ENCODE data around the gene B4GALT1.
"Not testable (repeated sequence)": the region's sequence is repeated elsewhere in the genome, so short reads cannot be mapped to it uniquely, and the experiment has no call there.

Gene B4GALT1

GRCh38 chr9:33163433-33164137, 3.6 kb downstream of the B4GALT1 start:
- no peak for DNase-seq

DNA sequence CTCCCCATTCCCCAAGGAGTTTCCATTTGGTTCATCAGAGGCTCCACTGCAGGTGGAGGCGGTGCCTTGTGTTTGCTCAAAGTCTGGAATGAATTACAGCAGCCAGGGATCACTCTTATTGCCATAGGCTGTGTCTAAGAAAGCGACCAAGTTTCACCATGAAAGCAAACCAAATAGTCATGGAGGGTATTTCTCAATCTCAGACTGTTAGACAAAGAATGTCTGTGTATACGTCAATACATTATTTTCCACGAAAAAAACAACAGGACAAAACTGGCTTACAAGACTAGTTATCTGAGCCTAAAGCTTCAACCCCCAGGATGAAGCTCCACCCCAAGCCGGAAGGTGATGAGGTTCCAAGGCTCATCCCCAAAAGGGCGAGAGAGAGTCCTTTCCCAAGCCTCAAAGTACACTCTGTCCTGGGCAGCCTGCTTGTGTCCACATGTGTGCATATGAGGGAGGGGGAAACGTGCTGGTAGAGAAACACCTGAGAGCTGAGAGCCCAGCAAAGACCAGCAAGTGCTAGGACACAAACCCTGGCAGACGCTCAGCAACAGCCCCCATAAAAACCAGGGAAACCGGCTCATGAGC, 4.3 kb downstream of the B4GALT1 start:
- DNase-seq: no peak

GRCh38 chr9:33161589-33162132, 5.5 kb downstream of the B4GALT1 start:
- no peak for DNase-seq

- peak in 3 of 58 donors; percentile 11 to 13 (median 13) for DNase-seq
These were observed 6.0 kb downstream of the B4GALT1 start for GRCh38 chr9:33161011-33161588.

DNA sequence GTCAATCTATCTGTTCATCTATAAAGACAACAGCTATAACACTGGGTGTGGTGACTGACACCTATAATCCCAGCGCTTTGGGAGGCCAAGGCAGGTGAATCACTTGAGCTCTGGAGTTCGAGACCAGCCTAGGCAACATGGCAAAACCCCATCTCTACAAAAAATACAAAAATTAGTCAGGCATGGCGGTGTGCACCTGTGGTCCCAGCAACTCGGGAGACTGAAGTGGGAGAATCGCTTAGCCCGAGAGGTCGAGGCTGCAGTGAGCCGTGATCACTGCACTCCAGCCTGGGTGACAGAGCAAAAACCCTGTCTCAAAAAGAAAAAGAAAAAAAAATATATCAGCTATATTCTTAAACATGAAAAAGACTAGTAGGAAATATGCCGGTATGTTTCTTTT, 6.7 kb downstream of the B4GALT1 start:
- DNase-seq: not testable (repeated sequence)

DNA sequence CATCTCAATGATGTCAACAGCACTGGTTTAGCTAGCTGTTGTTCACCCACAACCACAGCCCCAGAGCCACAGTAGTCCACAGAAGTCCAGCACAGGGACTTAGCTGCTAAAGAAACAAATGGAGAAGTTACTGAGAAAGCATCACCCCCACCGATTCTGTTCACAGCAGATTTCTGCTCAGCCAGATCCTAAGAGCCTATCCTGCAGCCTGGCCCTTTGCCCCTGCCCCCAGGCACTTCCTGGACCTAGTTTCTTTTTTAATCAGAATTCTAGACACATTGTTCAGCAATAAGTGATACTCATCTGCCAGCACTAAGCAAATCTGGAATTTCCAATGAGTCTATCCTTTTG, 7.4 kb downstream of the B4GALT1 start:
- DNase-seq: peak in 23 of 58 donors; percentile 6 to 72 (median 28)

DNA sequence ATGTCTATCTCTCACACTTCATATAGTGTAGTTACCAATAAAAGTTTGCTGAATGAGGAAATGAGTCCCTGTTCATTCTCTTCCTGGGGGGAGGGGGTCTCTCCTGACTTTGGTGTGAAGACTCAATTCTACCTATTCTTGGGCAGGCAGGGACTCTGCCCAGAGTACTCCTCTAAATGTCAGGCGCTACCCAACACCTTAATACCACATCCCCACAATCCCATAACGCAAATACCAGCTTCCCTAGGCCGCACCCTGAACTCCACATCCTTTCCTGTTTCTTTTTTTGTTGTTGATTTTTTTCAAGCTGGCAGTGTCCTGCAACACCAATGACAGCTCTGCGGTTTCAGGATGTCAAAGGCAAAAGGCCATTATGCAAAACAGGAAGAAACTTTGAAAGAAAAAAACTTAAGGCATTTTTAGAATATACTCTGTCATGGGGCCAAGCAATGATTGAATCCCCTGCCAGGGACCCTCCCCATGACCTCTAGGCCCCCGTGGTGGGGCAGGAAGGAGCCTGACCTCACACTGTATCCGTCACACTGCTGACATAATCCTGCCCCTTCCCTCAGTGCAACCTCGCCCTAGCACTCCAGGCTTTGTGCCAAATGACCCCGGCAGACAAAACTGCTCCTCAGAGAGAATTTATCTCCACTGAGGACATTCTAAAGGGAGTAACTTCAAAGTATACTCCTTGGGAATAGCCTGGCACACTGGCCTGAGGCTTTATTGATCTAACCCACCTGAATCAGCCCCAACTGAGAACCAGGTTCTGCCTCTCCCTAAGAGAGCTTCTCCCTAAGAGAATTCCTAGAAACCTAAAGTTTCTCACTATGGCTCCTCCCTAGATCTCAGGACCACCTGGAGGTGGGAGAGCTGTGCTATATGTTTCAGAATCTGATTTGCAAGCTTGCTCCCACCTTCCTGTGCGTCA, 8.0 kb downstream of the B4GALT1 start:
- DNase-seq: peak in 2 of 58 donors; percentile 9 to 28

DNA sequence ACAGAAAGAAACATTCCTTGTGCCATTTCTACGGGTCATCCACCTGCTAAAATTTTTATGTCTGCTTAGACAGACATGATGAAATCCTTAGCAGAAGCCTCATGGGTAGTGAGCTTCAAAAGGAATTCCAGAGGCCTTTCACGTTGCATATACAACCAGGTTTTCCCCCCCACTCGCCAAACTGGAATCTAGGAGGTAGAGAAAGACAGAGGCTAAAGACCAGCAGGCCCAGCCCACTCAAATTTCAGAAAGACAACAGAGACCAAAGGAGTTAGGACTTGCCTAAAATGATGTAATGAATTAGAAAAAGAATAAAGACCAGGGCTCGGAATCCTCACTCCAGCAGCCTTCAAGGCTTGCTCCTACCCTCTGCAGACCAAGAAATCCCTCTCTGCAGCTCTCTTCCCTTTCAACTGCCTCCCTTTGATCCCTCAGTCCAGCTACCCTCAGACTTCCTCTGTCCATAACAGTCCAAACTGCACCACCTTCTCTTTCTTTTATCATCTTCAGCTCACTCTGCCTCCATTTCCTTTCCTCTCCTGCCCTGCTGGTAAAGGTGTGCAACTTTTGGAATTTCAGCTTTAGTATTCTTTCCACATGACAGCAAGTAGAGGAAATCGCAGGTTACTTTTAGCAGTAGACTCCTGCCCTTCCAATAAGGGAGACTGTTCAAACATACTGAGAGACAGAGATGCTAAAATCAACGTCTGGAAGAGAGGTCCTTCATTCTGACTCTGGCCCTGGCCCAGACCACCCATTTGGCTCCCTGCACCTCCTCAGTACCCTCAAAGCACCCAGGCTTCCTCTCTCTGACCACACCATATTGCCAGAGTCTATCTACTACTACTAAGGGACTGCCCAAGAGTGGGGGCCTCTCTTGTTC, 8.9 kb downstream of the B4GALT1 start:
- no peak for DNase-seq

DNA sequence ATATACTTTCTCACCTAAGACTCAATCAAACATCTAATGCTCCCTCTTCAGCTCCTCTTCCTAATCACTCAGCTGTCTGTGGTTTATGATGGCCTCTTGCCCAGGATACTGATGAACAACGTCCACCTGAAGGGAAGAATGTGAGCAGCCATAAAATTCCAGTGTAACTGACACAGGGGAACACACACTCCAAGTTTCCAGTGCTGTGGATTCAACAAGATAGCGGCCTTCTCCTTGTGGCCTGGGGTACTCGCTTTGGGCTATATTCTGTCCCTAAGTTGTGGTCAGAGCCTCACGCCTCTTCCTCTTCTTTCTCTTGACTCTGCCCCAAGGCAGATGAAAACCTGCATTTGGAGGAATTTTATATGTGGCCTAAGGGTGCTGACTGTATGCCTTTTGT, 11.7 kb downstream of the B4GALT1 start:
- no peak for DNase-seq

DNA sequence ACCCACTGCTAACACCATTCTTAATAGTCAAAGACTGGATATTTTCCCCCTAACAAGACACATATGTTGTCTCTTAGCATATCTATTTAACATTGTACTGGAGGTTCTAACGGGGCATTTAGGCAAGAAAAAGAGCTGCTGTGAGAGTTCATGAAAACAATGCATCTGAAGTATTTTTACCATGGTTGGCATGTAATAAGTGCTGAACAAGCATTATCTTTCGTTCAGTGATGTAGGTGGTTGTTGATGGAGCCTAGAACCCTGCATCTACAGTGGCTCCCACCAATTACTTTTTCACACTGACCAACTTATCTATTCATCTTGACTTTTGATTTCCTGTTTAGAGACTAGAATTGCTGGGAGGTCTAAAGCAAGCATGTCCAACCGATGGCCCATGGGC, 12.8 kb downstream of the B4GALT1 start:
- DNase-seq: no peak

DNA sequence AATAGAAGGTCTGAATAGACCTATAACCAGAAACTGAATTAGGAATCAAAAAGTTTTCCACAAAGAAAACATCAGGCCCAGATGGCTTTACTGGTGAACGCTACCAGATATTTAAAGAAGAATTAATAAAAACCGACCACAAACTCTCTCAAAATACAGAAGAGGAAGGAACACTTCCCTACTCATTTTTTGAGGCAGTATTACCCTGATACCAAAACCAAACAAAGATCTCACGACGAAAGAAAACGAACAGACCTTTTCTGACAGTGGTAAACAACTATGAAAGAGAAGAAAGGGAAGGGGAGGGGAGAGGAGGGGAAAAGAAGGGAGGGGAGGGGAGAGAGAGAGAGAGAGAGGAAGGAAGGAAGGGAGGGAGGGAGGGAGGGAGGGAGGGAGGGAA, 13.5 kb downstream of the B4GALT1 start:
- no peak for DNase-seq

- no peak for DNase-seq
These were observed 14.1 kb downstream of the B4GALT1 start for GRCh38 chr9:33153001-33153400.

- DNase-seq: no peak
These were observed 15.5 kb downstream of the B4GALT1 start for GRCh38 chr9:33151601-33152000.

- no peak for DNase-seq
These were observed 16.1 kb downstream of the B4GALT1 start for GRCh38 chr9:33151007-33151557.

DNA sequence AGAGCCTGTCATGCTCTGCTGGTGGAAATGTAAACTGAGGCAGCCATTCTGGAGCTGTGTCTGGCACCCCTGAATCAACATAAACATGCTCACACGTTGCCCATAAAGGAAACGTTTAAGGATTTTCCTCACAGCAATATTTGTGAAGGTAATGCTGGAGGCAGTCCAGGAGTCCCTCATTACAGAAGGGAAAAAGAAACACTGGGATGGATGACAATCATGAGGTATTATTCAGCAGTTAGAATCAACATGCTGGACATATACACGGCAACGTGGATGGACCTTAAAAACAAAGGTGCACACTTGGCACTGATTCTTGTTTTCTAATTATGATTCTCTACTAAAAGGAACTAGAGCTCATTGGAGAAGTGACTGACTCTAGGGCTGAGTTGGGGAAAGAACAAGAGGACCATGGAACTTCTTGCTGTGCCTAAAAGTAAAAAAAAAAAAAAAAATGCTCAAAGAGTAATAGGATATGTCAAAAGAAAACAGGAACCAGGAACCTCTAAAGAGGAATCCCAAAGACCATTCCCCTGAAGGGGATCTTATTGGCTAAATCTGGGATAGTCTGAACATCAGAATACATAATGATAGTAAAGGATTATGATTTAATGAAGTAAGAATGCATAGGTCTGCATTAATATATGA, 18.6 kb downstream of the B4GALT1 start:
- no peak for DNase-seq

- no peak for DNase-seq
These were observed 19.5 kb downstream of the B4GALT1 start for GRCh38 chr9:33147416-33148169.

- no peak for DNase-seq
These were observed 20.8 kb downstream of the B4GALT1 start for GRCh38 chr9:33146298-33146697.

GRCh38 chr9:33144551-33144950, 22.6 kb downstream of the B4GALT1 start:
- no peak for DNase-seq

DNA sequence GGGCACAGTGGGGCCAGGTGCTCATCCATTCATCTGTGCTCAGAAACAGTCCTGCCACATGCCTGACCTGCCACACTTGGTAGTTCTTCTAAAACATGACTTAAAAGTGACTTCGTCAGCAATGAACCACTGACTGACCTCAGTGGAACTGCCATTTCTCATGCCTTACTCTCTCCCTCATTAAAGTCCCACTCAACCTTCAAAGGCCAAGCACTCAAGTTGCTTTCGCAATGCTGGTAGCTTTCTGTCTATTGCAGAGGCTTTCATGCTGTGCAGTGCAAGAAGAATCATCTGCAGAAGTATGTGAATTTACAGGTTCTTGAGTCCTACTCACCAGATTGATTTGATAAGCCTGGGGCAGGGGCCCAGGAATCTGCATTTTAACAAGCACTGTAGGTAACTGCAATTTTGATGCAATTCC, 23.9 kb downstream of the B4GALT1 start:
- DNase-seq: no peak

All from anterior cingulate cortex (tissue), 58 donors.